Iris pigment epithelial cell (primary cell): Measurements from ENCODE around the gene PECR.
"Not testable (repeated sequence)": the region's sequence is repeated elsewhere in the genome, so short reads cannot be mapped to it uniquely, and the experiment has no call there.

ENCODE experiments used
- DNase-seq: peaks from one replicate; pipeline ENCODE4 v3.0.0-alpha.2; 2011; ENCODE audit warnings: low read depth

PECR gene

DNA sequence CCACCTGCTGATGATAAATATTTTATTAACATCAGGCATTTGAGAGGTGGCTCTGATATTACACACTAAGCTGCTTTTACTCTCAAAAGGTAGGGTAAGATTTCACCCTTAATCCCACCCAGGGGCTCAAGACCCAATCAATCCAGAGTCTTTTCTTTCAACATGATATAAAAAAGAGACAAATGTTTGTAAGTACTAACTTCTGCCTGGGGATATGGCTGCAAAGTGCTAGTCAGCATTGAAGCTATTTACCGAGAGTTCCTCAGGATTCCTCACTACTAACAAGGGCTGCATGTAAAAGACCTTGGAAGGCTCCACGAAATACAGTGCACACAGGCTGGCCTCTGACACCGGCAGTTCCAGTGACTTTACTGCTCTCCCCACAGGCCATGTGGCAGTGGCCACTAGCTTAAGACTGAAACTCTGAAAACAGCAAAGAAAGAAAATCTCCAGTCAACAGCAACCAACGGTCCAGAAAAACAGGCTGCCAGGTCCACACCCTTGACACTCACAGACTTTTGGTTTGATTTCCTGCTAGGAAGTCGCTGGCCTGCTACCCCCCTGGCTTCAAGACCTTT, 79.4 kb downstream of the PECR start:
- no peak for DNase-seq

DNA sequence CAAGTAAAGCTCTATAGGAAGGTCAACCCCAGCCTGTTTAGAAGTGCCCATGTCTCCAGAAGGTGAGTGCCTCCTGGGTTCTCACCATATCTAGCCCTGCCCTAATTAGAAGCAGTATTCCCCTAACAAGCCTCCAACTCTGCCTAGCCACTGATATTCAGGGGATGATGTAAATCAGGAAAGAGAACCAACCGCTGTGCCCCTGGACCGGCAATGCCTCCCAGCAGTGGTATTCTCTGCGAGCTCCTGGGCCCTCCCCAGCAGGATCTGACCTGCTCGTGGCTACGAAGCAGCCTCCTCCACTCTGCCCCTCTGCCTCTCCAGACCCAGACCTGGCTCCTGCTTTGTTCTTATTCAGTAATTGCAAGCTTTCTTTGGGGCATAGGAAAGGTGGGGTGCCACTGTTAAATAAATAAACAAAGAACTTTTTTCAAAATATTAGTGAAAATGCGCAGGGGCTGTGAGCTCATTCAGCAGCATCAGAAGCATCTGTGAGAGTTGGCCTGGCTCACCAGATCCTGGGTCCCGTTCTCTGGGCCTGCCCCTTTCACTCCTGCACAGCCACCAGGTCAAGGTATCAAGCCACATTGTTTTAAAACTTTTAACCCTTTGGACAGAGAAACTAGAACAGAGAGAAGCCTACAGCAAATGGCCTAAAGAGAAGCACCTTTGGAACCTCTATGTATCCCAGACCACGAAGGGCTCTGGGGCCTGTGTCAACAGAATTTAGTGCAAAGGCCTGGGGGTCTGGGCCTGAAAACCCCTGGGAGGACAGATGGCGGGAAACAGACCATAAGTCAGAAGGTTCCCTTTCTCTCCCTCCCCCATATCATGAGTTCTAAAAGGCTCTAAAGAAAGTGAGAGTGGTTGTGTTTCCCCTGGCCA, 80.2 kb downstream of the PECR start:
- no peak for DNase-seq

DNA sequence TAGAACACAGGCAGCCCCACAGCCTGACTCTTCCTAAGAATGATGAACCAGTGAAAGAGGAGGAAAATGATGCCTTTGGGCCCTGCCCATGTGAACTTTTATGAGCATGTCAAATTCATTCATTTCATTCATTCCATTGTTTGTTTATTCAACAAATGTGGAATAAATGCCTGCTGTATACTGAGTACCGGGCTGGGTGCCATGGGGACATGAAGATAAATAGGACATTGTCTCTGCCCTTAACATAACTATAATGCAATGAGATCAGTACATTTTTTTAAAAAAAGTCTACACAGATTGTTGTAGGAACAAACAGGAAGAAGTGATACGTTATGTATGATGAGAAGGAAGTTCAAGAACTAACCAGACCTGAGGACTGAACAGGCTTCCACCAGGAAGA, 83.0 kb downstream of the PECR start:
- no peak for DNase-seq

DNA sequence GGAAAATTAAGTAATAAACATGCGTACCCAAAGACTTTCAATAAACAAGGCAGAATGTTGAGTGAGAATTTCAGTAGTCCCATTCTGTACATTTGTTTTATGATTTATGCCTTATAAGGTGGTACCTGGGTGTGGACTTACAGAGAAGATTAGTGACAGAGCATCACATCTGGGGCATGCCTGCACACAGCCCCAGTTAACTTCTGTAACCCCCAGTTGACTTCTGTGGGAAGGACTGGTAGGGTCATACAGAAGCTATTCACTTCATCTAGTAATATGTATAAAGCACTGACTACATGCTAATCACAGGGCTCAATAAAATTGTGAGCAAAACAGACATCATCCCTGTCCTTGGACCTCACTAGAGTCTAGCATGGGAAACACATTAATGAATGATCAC, 84.4 kb downstream of the PECR start:
- DNase-seq, result no peak

DNA sequence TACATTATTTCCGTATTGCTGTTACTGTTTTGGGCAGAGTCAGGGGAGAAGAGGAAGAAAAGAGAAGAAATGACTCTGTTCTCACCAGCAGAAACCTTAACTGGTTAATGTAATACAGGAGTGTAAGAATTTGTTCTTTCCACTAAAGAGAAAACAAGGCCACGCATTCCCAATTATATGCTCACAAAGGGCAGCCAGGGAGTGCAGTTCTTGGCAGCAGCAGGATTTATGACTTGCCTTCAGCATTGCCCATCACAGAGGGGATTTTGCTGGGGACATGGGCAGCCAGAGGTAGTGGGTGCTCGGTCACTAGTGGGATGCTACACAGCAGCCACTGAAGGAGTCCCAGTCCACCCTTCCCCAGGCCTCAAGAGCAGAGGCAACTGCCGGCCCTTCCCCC, 86.7 kb downstream of the PECR start:
- DNase-seq, result no peak

DNA sequence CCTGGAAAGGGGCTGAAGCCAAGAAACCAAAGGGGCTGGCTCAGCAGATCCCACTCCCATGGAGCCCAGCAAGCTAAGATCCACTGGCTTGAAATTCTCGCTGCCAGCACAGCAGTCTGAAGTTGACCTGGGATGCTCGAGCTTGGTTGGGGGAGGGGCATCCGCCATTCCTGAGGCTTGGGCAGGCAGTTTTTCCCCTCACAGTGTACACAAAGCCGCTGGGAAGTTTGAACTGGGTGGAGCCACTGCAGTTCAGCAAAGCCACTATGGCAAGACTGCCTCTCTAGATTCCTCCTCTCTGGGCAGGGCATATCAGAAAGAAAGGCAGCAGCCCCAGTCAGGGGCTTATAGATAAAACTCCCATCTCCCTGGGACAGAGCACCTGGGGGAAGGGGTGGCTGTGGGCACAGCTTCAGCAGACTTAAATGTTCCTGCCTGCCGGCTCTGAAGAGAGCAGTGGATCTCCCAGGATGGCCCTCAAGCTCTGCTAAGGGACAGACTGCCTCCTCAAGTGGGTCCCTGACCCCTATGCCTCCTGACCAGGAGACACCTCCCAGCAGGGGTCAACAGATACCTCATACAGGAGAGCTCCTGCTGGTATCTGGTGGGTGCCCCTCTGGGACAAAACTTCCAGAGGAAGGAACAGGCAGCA, 92.9 kb downstream of the PECR start:
- not testable (repeated sequence) for DNase-seq
